ENCODE data around the gene TSEN34.

GRCh38 chr19:54233941-54234340 is 42.8 kb downstream of the TSEN34 start:
- TF ChIP-seq CTCF (IDR thresholded peaks at IDR 0.05; ENCODE audit: insufficient read depth, low read length, poor library complexity, severe bottlenecking) (no peak), EZH2phosphoT487 (conservative IDR thresholded peaks at IDR 0.05; ENCODE audit: low read length) (no peak)
